Measurements from ENCODE around the gene PSME4. TPM values are rescaled to one million over a fixed set of nuclear protein-coding genes. Genes with fewer than 3 reads are reported as not detected.
"Not testable (repeated sequence)": the region's sequence is repeated elsewhere in the genome, so short reads cannot be mapped to it uniquely, and the experiment has no call there.

PSME4 gene
- total RNA-seq, 1 donor from 2014 or later = 31.3 TPM

DNA sequence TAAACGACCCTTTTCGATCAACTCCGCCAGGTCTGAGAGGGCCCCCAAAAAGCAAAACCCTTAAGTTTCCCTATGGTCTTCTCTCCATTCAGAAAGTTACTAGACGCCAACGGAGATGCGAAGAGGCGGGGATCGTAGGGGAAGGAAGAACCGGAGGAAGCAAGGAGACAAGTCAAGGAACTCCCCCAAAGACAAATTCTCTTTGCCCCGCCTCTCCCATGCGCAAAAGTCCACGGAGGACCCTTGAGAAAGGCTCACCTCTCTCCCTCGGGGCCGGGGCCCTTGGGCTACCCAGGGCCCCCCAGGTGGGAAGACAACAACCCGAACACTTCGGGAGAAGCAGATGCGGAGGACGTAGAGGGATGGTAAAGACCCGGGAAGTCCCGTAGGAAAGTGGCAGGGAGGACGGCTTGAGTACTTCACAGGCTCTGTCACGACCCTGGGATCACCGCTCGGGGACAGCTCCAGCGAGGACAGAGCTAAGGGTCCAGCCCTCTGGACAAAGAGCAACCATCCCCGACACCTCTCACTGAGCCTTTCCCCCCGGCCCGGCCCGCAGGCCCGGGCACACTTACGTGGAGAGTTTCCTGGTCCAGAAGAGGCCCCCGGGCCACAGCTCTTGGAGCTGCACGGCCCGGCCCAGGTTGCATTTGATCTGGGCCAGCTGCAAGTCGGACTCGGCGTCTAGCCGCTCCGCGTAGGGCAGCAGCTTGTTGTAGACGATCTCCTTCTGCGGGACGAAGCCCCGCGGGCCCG is 647 bp downstream of the PSME4 start:
- DNase-seq (ENCODE audit: low read depth) = peak; percentile 37
- peaks cover 3% of the 10 kb centered on the region for H3K36me3 ChIP-seq (ENCODE audit: control insufficient read depth, insufficient read depth, low read length)
- FAIRE-seq = no peak
- no peak for TF ChIP-seq CTCF (IDR thresholded peaks at IDR 0.05; ENCODE audit: insufficient read depth, low read length, severe bottlenecking)
- H3K4me3 ChIP-seq (ENCODE audit: low read depth, low read length) = peak overlapping the region; percentile 54
- H3K27me3 ChIP-seq (ENCODE audit: control insufficient read depth, insufficient read depth, low read length) = no peaks in the 10 kb centered on the region

- no peak for FAIRE-seq
- TF ChIP-seq CTCF (IDR thresholded peaks at IDR 0.05; ENCODE audit: insufficient read depth, low read length, severe bottlenecking) = no peak
These were observed 1.4 kb downstream of the PSME4 start for GRCh38 chr2:53969285-53969967.

GRCh38 chr2:53964987-53965687 is 5.7 kb downstream of the PSME4 start:
- FAIRE-seq (no peak), DNase-seq (ENCODE audit: low read depth) (no peak)

More at GRCh38 chr2:53969285-53969967, 1.4 kb downstream of the PSME4 start:
- DNase-seq (ENCODE audit: low read depth) = peak; percentile 95
- H3K36me3 ChIP-seq (ENCODE audit: control insufficient read depth, insufficient read depth, low read length) = peaks cover 1% of the 10 kb centered on the region
- H3K4me3 ChIP-seq (ENCODE audit: low read depth, low read length) = peak overlapping the region; percentile 54
- H3K27me3 ChIP-seq (ENCODE audit: control insufficient read depth, insufficient read depth, low read length) = no peaks in the 10 kb centered on the region

DNA sequence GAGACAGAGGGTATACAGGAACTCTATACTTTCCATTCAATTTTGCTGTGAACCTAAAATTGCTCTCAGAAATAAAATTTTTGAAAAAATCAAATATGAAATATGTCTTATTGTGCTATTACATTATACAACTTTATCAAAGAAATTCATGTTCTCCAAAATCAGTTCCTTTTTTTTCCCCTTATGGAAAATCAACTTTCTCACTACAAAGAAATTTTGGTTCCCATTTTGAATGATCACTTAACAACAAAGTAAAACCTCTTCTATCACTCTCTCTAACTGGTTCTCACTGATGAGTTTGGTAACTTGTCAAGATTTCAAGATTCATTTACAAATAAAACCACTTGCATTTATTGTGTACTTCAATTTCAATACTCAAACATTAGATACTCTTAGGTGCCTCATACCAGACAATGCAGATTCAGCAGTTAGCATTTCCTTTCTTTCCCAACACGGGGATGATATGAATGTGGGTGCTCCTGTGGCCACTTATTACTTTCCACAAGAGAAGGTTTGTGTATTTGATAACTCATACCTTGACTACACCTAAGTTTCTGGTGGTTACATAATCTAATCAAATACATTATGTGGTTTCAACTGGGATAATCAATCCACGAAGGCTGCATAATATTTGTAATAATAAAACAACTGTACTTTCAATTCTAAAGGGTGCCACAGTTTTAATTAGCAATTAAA is 6.4 kb downstream of the PSME4 start:
- DNase-seq (ENCODE audit: low read depth) (peak; percentile 80), FAIRE-seq (no peak)
- H3K27me3 ChIP-seq (ENCODE audit: control insufficient read depth, insufficient read depth, low read length) = no peaks in the 10 kb centered on the region
- H3K36me3 ChIP-seq (ENCODE audit: control insufficient read depth, insufficient read depth, low read length) = no peaks in the 10 kb centered on the region
- no peak for TF ChIP-seq CTCF (IDR thresholded peaks at IDR 0.05; ENCODE audit: insufficient read depth, low read length, severe bottlenecking)
- no peak overlapping the region for H3K4me3 ChIP-seq (ENCODE audit: low read depth, low read length)

More at GRCh38 chr2:53964987-53965687, 5.7 kb downstream of the PSME4 start:
- H3K4me3 ChIP-seq (ENCODE audit: low read depth, low read length) = no peak overlapping the region
- no peaks in the 10 kb centered on the region for H3K27me3 ChIP-seq (ENCODE audit: control insufficient read depth, insufficient read depth, low read length)
- no peak for TF ChIP-seq CTCF (IDR thresholded peaks at IDR 0.05; ENCODE audit: insufficient read depth, low read length, severe bottlenecking)
- no peaks in the 10 kb centered on the region for H3K36me3 ChIP-seq (ENCODE audit: control insufficient read depth, insufficient read depth, low read length)

GRCh38 chr2:53961478-53962216 is 9.1 kb downstream of the PSME4 start:
- H3K36me3 ChIP-seq (ENCODE audit: control insufficient read depth, insufficient read depth, low read length); FAIRE-seq; H3K27me3 ChIP-seq (ENCODE audit: control insufficient read depth, insufficient read depth, low read length): not testable (repeated sequence)
- peak; percentile 41 for DNase-seq (ENCODE audit: low read depth)
- peak overlapping the region; percentile 8 for H3K4me3 ChIP-seq (ENCODE audit: low read depth, low read length)
